SK-N-SH (cell line): Measurements from ENCODE around the gene GALNT18. TPM values are rescaled to one million over a fixed set of nuclear protein-coding genes. Genes with fewer than 3 reads are reported as not detected.
A peak's percentile ranks its signal among the peaks of the same experiment; 100 is the strongest.

Experiments
- CTCF ChIA-PET: fragments of 300-600, 350-600 bp; formaldehyde crosslinking; extraction: SDS; loops from one replicate; lab custom pipeline; 2021; lab: Yijun Ruan, JAX
- POLR2A ChIA-PET: fragments of 350-600 bp; sonication (Branson Sonifier 250); formaldehyde crosslinking; extraction: SDS; loops from one replicate; lab custom pipeline; 2020; ENCODE audit warnings: antibody characterized with exemption, inconsistent platforms; lab: Yijun Ruan, JAX
- DNase-seq: peaks from one replicate; pipeline ENCODE4 v3.0.0; 2012
- H2AFZ ChIP-seq: fragments of 200-600 bp; sonication (generic); 2 replicates; pipeline ENCODE4 v1.8.1; 2016; ENCODE audit warnings: antibody characterized with exemption, mild to moderate bottlenecking, low read depth
- H3F3A ChIP-seq: fragments of 200-600 bp; sonication (generic); replicated peaks from 2 replicates; pipeline ENCODE3; 2016; ENCODE audit warnings: antibody characterized with exemption, mild to moderate bottlenecking; ENCODE audit not compliant: insufficient read depth
- H3K27ac ChIP-seq, 2 experiments: fragments of 200-500 bp in 1 of 2; fragments of 200-600 bp in 1 of 2; sonication (Bioruptor generic) in 1 of 2; sonication (generic), shearing (Covaris generic) in 1 of 2; 2 replicates each; pipeline versions ENCODE4 v1.5.1 to v1.6.1; 2014 to 2016; ENCODE audit warnings: low read depth in 2 of 2, inconsistent platforms in 1 of 2, low read length in 1 of 2, mild to moderate bottlenecking in 1 of 2, mixed read lengths in 1 of 2
- H3K27me3 ChIP-seq: fragments of 200-600 bp; sonication (generic), shearing (Covaris generic); 2 replicates; pipeline ENCODE4 v1.6.1; 2016; ENCODE audit warnings: mixed run types; ENCODE audit not compliant: insufficient read depth
- H3K36me3 ChIP-seq, 2 experiments: fragments of 200-500 bp in 1 of 2; fragments of 200-600 bp in 1 of 2; sonication (Bioruptor generic) in 1 of 2; sonication (generic) in 1 of 2; replicated peaks in 1 of 2; 2 replicates each; pipeline versions ENCODE3 to v1.5.1; 2014 to 2016; ENCODE audit warnings: low read length in 1 of 2, mild to moderate bottlenecking in 1 of 2; ENCODE audit not compliant: insufficient read depth in 2 of 2, control insufficient read depth in 1 of 2
- H3K4me1 ChIP-seq, 2 experiments: fragments of 200-500 bp in 1 of 2; fragments of 200-600 bp in 1 of 2; sonication (Bioruptor generic) in 1 of 2; sonication (generic), shearing (Covaris generic) in 1 of 2; 2 replicates each; pipeline versions ENCODE4 v1.5.1 to v1.6.1; 2014 to 2016; ENCODE audit warnings: low read depth in 1 of 2, low read length in 1 of 2, mixed run types in 1 of 2; ENCODE audit not compliant: insufficient read depth in 2 of 2, control insufficient read depth in 1 of 2
- H3K4me2 ChIP-seq: fragments of 200-600 bp; sonication (generic), shearing (Covaris generic); 2 replicates; pipeline ENCODE4 v1.6.1; 2017; ENCODE audit warnings: mixed run types
- H3K4me3 ChIP-seq, 2 experiments: fragments of 200-500 bp in 1 of 2; fragments of 200-600 bp in 1 of 2; sonication (Bioruptor generic) in 1 of 2; sonication (generic), shearing (Covaris generic) in 1 of 2; 2 replicates each; pipeline versions ENCODE4 v1.5.1 to v1.8.1; 2014 to 2016; ENCODE audit warnings: low read depth in 2 of 2, inconsistent platforms in 1 of 2, low read length in 1 of 2, mild to moderate bottlenecking in 1 of 2, mixed read lengths in 1 of 2, moderate library complexity in 1 of 2
- H3K79me2 ChIP-seq: fragments of 200-600 bp; sonication (generic); 2 replicates; pipeline ENCODE4 v1.8.1; 2017; ENCODE audit warnings: mild to moderate bottlenecking; ENCODE audit not compliant: insufficient read depth
- H3K9ac ChIP-seq: fragments of 200-600 bp; sonication (generic); 2 replicates; pipeline ENCODE4 v1.6.1; 2017; ENCODE audit warnings: mixed run types
- H3K9me2 ChIP-seq: fragments of 200-600 bp; sonication (generic); 2 replicates; pipeline ENCODE4 v1.6.1; 2017; ENCODE audit warnings: mixed run types
- H3K9me3 ChIP-seq: fragments of 200-600 bp; sonication (generic); 2 replicates; pipeline ENCODE4 v1.6.1; 2017; ENCODE audit warnings: mixed run types, mild to moderate bottlenecking, moderate library complexity
- H4K20me1 ChIP-seq: fragments of 200-600 bp; sonication (generic); 2 replicates; pipeline ENCODE4 v1.6.1; 2017; ENCODE audit warnings: mild to moderate bottlenecking, mixed run types; ENCODE audit not compliant: insufficient read depth
- CTCF ChIP-seq: fragments of 200-600 bp; sonication (generic); IDR thresholded peaks from 2 replicates; pipeline ENCODE4 v1.6.1; 2017; ENCODE audit warnings: antibody characterized with exemption, mild to moderate bottlenecking, moderate library complexity
- ELF1 ChIP-seq: IDR thresholded peaks from 2 replicates; pipeline ENCODE4 v1.4.0; 2012
- FOXJ3 ChIP-seq: sonication (generic); formaldehyde crosslinking; IDR thresholded peaks from 2 replicates; pipeline ENCODE4 v1.5.1; 2020; ENCODE audit warnings: mild to moderate bottlenecking, missing genetic modification reagents
- FOXM1 ChIP-seq: IDR thresholded peaks from 2 replicates; pipeline ENCODE4 v1.4.0; 2012; ENCODE audit warnings: low read depth, mild to moderate bottlenecking
- GATA2 ChIP-seq: sonication (generic); formaldehyde crosslinking; IDR thresholded peaks from 2 replicates; pipeline ENCODE4 v1.5.0; 2020; ENCODE audit warnings: mild to moderate bottlenecking, missing genetic modification reagents
- IRF3 ChIP-seq: fragments of 150-350 bp; IDR thresholded peaks from 2 replicates; pipeline ENCODE4 v1.6.1; 2016; ENCODE audit warnings: mild to moderate bottlenecking, low read depth, low read length
- MEF2A ChIP-seq: IDR thresholded peaks from 2 replicates; pipeline ENCODE4 v1.4.0; 2012; ENCODE audit warnings: low read depth, borderline replicate concordance
- NFIC ChIP-seq: IDR thresholded peaks from 2 replicates; pipeline ENCODE4 v1.4.0; 2012; ENCODE audit warnings: borderline replicate concordance
- POLR2AphosphoS5 ChIP-seq: IDR thresholded peaks from 2 replicates; pipeline ENCODE4 v1.6.1; 2012; ENCODE audit warnings: low read depth, low read length
- RAD21 ChIP-seq: IDR thresholded peaks from 2 replicates; pipeline ENCODE4 v1.6.1; 2012; ENCODE audit warnings: mild to moderate bottlenecking, low read length
- REST ChIP-seq: IDR thresholded peaks from 2 replicates; pipeline ENCODE4 v1.6.1; 2012; ENCODE audit warnings: mild to moderate bottlenecking, low read depth, low read length, moderate library complexity
- SIN3A ChIP-seq: IDR thresholded peaks from 2 replicates; pipeline ENCODE4 v1.6.1; 2012; ENCODE audit warnings: low read depth, mild to moderate bottlenecking, low read length, moderate library complexity, borderline replicate concordance
- TAF1 ChIP-seq: IDR thresholded peaks from 2 replicates; pipeline ENCODE4 v1.6.1; 2012; ENCODE audit warnings: low read depth, mild to moderate bottlenecking, low read length, moderate library complexity, borderline replicate concordance
- TCF12 ChIP-seq: IDR thresholded peaks from 2 replicates; pipeline ENCODE4 v1.4.0; 2012
- TEAD4 ChIP-seq: IDR thresholded peaks from 2 replicates; pipeline ENCODE4 v1.4.0; 2012; ENCODE audit warnings: mild to moderate bottlenecking, borderline replicate concordance; ENCODE audit not compliant: insufficient read depth
- ZBTB33 ChIP-seq: IDR thresholded peaks from 2 replicates; pipeline ENCODE4 v1.4.0; 2012; ENCODE audit warnings: low read depth, borderline replicate concordance
- WGBS: methylation state at CpG from one replicate; pipeline ENCODE4 v1.1.6; 2017; ENCODE audit warnings: low lambda C conversion rate; 5-methylcytosine and 5-hydroxymethylcytosine counted together
- polyA plus RNA-seq, 3 experiments: library from polyadenylated mRNA; depleted of rRNA; stranded (reverse); fragments of >200 nt; gene quantifications; 2 replicates each; pipeline ENCODE4 v1.2.3, GENCODE V29; 2012

GALNT18 gene
- polyA plus RNA-seq, 1 of the 3 experiments (the other 2 are of a cell fraction): 0.64 TPM

- no peaks in the 10 kb centered on the region for H3F3A ChIP-seq
- no peak overlapping the region for H3K4me3 ChIP-seq
- H2AFZ ChIP-seq: no peak overlapping the region
- 0 out of 2 replicates have a peak, but pooled peaks cover 7% of the 10 kb centered on the region for H3K27me3 ChIP-seq
- CTCF ChIA-PET: interaction anchor here (0.9 to 5.4 kb wide), 5 partner anchors 9 to 630 kb away, joined by 3 to 23 read pairs (median 3); no protein-coding TSS in a partner anchor
- DNase-seq: no peak
- H3K9me2 ChIP-seq: no peaks in the 10 kb centered on the region
- no peaks in the 10 kb centered on the region for H3K9me3 ChIP-seq
- no peaks in the 10 kb centered on the region for H3K36me3 ChIP-seq
- WGBS: 35% methylated on average over 3 of the region's 3 CpGs
- H3K79me2 ChIP-seq: no peaks in the 10 kb centered on the region
- no peak overlapping the region for H3K4me2 ChIP-seq
- no peak overlapping the region for H3K27ac ChIP-seq
- POLR2A ChIA-PET: no interaction called here
- no peak overlapping the region for H3K9ac ChIP-seq
- H4K20me1 ChIP-seq: no peaks in the 10 kb centered on the region
- H3K4me1 ChIP-seq: peaks cover 0 to 8% of the 10 kb centered on the region in 2 experiments; a peak in 1 of 4 replicates
- no peak for TF ChIP-seq CTCF
- peak; percentile 30 for TF ChIP-seq RAD21
These were observed 45.3 kb upstream of the GALNT18 start for GRCh38 chr11:11667056-11667455.

- H3K36me3 ChIP-seq: no peaks in the 10 kb centered on the region
- no peak overlapping the region for H3K9ac ChIP-seq
- ChIA-PET POLR2A (no interaction called here), CTCF (interaction anchor here (1.0 to 1.2 kb wide), 2 partner anchors 17 to 112 kb away, joined by 3 to 4 read pairs; no protein-coding TSS in a partner anchor)
- 10% methylated on average over 1 of the region's 1 CpG for whole genome bisulfite sequencing
- 0 out of 2 replicates have a peak, but pooled peaks cover 7% of the 10 kb centered on the region for H3K27me3 ChIP-seq
- no peak overlapping the region for H3K4me2 ChIP-seq
- H3K79me2 ChIP-seq: no peaks in the 10 kb centered on the region
- no peaks in the 10 kb centered on the region for H3F3A ChIP-seq
- H3K4me3 ChIP-seq: no peak overlapping the region
- no peaks in the 10 kb centered on the region for H4K20me1 ChIP-seq
- DNase-seq: no peak
- no peaks in the 10 kb centered on the region for H3K9me3 ChIP-seq
- H2AFZ ChIP-seq: no peak overlapping the region
- no peak for TF ChIP-seq REST
- no peak for TF ChIP-seq ZBTB33
- TF ChIP-seq ELF1: no peak
- TF ChIP-seq POLR2AphosphoS5: no peak
- TF ChIP-seq TAF1: no peak
- no peak for TF ChIP-seq RAD21
- no peak for TF ChIP-seq FOXJ3
- TF ChIP-seq IRF3: no peak
- TF ChIP-seq TEAD4: no peak
- TF ChIP-seq NFIC: no peak
- no peak for TF ChIP-seq CTCF
- TF ChIP-seq TCF12: no peak
- no peak for TF ChIP-seq MEF2A
- no peak for TF ChIP-seq SIN3A
- no peak for TF ChIP-seq FOXM1
- TF ChIP-seq GATA2 (CRISPR knock-in tag): no peak
- peaks cover 0 to 16% of the 10 kb centered on the region in 2 experiments; a peak in 1 of 4 replicates for H3K4me1 ChIP-seq
- H3K27ac ChIP-seq: no peak overlapping the region
- no peaks in the 10 kb centered on the region for H3K9me2 ChIP-seq
These were observed 43.6 kb upstream of the GALNT18 start for GRCh38 chr11:11665407-11665806.
